GM18867 (cell line): ENCODE results near the gene DYNC1H1.

ENCODE experiments used
- ATAC-seq: cut with Tn5 transposase; IDR thresholded peaks from one replicate; pipeline ENCODE4 v1.9.1; 2021; ENCODE audit warnings: mild to moderate bottlenecking, moderate library complexity; ENCODE audit not compliant: unreplicated experiment

The DYNC1H1 gene

DNA sequence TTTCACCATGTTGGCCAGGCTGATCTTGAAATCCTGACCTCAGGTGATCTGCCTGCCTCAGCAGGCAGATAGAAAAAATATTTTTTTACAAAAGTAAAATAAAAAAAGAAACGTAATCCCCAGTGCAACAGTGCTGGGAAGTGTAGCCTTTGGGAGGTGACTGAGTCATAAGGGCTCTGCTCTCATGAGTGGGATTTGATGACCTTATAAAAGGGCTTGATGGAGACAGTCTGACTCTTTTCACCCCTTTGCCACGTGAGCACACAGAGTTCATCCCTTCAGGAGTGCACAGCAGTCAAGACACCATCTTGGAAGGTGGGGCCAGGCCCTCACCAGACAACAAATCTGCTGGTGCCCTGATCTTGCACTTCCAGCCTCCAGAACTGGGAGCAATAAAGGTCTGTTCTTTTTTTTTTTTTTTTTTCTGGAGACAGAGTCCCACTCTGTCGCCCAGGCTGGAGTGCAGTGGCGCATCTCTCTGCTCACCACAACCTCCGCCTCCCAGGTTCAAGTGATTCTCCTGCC, 24.7 kb upstream of the DYNC1H1 start:
- ATAC-seq: no peak

DNA sequence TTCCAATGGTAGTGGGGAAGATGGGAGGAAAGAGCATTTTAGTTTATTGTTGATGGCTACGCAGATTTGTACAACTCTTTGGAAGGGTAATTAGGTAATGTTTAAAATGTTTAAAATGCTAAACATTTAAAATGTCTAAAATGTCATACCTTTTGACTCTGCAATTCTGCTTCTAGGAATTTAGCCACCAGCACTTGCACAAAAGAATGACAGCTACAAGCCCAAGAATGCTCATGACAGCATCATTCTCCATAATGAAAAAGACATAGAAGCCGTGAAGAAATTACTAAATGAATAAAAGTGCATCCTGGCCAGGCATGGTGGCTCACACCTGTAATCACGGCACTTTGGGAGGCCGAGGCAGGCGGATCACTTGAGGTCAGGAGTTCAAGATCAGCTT, 19.9 kb upstream of the DYNC1H1 start:
- ATAC-seq: no peak

DNA sequence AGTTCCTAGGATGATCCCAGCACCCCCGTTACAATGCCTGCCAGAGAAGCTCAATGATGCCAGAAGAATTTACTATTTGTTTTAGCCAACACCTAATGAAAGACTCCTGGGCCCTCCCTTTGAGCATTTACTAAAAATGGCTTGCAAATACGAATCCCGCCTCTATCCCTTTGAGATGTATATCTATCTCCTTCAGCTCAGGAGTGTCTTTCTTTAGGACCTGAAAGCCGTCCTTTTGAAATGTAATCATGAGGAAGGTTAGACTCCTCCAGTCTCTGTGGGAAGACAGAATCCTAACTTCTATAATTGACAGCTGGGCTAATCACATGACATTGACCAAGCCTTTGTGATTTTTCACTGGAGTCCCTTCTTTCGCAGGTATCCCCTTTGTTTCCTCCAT, 19.2 kb upstream of the DYNC1H1 start:
- ATAC-seq: no peak

DNA sequence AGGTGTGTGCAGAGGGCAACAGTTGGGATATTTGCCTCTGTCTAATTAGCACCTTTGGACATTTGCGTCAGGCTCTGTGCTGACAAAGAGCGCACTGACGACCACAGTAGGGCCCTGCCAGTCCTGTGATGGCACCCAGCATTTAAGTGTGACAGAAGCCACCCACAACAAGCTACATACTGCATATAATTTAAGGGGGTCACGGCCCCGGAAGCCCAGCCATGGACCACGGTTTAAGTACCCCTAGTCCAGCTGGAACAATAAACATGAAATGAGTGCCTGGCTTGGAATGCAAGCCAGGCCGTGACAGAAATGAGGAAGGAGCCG, 16.8 kb upstream of the DYNC1H1 start:
- peak; percentile 7 for ATAC-seq

DNA sequence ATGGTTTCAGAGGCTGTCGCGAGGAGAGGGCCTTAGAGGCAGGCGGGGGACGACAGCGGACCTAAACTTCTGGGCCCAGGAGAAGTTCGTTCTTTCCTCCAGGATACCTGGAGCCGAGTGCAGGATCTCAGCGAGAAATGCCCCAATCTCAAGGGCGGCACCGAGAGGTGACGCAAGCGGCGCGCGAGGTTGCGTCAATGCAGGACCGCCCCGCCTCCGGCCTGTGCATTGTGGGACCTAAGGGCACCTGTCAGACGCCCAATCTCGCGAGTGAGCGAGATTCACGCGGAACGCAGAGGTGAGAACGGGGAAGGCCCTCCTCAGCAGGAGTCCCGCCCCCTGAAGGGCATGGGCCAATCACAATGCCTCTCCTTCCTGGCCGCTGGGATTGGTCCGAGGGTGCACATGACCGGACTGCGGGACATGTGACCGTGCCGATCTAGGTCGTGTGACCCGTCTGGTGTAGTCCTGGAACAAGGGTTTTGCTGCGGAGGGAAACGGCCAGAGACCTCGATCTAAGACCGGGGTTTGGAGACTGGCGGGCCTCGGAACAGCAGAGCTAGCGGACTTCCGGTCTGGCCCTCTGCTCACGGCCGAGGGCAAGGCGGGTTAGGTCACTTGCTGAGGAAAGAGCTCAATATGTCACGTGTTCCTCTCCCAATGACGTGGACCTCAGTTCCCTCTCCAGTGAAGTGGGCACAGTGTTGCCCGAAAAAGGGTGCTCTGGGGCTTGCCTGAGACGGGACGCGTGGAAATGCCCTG, 16.3 kb upstream of the DYNC1H1 start:
- peak; percentile 97 for ATAC-seq

DNA sequence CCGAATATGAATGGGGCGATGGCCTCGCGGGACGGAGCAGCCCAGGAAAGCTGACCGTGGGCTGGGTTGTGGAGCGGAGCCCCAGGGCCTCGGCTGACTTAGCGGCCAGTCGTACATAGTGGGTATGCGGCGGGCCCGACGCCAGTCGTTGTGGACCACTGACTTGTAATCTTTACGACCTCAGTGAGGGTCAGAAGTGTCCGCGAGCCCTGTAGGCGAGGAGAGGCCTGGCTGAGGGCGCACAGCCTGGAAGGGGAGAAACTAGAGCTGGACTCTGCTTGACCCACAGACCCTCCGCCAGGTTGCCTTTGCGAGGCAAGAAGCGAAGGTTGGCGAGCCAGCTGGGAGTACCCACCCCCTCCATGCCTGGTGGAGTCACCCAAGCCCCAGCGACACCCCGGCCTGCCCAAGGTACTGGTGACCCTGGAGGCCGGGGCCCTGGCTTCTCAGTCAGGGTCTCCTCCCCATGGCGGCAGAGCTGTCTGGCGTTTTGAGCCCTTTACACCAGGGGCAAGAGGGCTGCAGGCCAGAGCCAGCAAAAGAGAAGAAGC, 15.6 kb upstream of the DYNC1H1 start:
- ATAC-seq: no peak

DNA sequence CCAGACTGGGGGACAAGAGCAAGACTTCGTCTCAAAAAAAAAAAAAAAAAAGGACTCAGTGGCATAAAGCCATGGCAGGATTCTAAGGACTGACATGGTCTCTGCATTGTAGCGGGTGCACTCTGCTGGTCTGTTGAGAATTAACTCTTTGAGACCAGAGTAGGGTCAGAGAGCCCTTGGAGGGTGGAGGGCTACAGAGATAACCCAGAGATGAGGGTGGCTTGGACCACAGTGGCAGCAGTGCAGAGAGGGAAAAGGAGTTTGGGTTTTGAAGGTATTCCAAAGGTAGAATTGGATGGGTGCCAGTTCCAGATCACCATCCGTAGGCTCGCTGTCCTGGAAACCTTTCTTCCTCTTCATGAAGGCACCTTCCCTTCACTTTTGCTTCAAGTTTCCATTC, 14.3 kb upstream of the DYNC1H1 start:
- ATAC-seq: no peak

DNA sequence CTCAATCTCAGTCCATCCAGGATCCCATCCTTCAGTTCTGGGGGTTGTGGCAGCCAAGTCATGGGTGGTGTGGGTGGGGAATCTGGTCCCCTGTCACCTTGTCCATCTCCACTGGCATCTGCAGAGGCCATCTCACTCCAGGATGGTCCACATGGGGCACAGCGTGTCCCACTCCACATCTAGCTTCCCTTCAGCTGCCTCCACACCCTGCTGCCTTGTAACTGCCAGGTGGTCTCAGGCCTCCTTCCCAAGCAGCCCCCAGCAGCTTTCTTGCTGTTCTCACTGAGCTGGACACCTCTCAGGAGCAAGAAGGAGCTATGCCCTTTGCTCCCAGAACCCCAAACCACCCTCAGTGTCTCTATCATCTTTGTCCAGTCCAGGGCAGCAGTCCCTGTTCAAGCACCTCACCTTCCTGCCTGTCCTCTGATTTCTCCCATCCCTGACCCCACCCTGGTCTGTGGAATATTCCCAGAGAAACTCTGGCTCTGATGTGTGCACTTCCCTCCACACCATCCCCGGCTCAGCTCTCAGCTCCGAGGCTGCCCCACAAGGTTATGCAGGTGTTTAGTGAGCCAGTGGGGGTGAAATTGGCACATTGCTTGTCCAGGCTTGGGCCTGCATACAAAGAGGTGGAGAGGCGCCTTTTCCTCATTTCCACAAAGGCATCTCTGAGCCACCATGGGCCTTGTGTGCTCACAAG, 13.7 kb upstream of the DYNC1H1 start:
- no peak for ATAC-seq

DNA sequence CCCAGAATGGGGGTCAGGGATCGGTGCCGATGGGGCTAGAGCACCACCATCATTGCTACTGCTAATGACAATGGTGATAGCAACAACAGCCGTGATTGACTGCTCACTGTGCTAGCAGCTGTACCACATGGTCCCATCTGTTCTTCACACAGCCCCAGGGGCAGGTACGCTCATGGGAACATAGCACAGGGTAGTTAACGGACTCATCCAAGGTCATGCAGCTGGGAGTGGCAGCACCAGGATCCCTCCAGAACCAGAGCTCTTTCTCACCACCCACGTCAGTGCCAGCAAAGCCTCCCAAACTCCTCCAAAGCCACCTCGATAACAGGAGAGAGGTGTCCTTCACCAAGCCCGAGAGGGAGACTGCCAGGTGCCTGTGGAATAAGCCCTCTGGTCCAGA, 11.2 kb upstream of the DYNC1H1 start:
- ATAC-seq: no peak

DNA sequence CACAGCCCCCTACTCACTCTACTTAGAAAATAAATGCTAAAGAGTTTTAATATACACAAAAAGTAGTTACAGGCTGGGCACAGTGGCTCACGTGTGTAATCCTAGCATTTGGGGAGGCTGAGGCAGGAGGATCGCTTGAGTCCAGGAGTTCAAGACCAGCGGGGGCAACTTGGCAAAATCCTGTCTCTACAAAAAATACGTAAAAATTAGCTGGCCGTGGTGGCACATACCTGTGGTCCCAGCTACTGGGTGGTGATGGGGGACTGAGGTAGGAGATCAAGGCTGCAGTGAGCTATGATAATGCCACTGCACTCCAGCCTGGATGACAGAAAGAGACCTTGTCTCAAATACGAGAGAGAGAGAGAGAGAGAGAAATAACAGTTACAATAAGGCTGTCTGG, 9.9 kb upstream of the DYNC1H1 start:
- ATAC-seq: no peak

DNA sequence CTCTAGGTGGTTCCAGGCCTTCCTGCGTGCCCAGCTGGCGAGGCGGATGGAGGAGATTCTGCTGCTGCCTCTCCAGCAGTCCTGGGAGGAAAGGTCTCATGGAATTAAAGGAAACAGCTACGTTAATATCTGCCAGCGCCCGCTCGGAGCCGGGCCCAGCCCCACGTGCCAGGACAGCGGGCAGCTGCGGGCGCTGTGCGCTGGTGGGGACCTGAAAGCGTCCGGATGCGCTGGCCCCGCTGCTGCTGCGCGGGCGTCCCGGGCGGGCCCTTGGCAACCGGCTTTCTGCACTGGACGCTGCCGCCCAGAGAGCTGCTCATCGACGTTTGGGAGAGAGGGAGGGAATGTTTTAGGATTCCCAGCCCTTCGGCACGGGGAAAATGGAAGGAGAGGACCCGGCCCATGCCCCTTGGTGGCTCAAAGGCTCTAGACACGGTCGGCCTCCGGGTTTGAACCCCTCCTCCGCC, 8.6 kb upstream of the DYNC1H1 start:
- ATAC-seq: no peak

DNA sequence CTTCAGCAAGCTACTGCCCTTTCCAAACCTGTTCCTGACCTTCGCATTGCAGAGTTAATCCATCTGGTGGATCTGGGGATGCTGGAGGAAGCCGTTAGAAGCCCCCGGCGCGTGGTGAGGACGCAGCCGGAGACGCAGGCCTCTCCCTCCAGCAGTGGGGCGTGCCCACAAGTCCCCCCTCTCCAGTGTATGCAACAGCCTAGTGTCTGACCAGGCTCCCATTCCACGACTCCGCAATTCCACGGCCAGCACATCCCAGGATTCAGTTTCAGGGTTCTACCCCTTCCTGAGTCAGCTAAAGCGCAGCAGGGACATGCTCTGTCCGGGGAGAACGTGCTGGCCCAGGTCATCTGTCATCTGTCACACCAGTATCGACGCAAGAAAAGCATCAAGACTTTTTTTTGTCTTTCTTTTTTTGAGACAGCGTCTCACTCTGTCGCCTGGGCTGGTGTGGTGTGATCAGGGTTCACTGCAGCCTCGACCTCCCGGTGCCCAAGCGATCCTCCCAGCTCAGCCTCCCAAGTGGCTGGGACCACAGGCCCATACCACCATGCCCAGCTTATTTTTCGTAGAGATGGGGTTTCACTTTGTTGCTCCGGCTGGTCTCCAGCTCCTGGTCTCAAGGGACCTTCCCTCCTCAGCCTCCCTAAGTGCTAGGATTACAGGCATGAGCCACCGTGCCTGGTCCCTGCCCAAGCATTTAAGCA, 8.0 kb upstream of the DYNC1H1 start:
- no peak for ATAC-seq

DNA sequence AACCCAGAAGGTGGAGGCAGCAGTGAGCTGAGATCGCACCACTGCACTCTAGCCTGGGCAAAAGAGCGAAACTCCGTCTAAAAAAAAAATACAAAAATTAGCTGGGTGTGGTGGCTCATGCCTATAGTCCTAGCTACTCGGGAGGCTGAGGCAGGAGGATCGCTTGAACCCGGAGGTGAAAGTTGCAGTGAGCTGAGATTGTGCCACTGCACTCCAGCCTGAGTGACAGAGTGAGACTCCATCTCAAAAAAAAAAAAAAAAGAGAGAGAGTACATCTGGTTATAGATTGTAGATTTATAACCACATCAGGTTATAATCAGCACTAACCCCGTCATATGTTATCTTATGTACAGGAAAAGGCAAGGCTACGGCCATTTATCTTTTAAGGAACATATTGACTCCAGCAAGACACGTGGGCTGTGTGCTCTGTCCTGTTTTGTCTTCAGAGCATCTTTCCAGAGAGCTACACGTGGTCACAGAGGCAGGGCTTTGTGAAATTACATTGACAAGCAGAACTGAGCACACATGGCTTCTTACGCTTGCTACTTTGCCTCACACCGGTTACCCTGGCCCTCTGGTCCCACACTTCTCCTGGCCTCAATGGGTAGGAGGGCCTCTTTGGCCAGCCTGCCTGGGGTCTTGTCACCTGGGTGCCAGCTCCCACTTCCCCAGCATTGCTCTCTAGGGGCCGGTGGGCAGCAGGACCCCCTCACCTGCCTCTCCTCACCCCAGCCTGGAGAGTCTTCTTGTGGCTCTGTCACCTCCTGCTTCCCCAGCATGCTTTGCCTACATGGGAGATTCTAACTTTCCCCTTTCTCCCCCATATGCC, 6.8 kb upstream of the DYNC1H1 start:
- ATAC-seq: no peak

DNA sequence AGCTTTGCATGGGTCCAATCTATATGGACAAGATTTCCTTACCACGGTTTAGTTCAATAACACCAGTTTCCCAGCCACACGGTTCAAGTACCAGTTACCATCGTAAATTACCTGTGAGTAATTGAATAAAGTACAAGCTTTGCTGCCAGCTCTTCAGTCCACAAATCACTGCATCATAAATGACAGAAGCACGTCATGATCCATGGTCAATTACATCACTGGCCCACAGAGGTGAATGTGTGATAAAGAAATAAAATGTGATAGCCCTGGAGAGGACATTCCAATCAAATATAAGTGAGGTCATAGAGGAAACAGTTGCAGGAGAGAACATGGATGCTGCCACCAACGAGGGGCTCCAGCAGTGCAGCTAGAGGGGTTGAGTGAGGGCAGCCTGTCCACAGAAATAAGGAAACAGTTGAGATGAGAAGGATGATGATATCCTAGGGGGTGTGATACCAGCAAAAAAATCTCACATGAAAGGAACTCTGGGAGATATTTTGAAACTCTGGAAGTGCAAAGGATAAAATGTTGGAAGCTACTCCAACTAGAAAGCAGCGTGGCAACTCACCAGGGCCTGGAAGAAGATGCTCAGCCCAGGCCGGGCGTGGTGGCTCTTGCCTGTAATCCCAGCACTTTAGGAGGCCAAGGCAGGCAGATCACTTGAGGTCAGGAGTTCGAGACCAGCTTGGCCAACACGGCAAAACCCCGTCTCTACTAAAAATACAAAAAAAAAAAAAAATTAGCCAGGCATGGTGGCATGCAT, 5.8 kb upstream of the DYNC1H1 start:
- ATAC-seq: no peak

DNA sequence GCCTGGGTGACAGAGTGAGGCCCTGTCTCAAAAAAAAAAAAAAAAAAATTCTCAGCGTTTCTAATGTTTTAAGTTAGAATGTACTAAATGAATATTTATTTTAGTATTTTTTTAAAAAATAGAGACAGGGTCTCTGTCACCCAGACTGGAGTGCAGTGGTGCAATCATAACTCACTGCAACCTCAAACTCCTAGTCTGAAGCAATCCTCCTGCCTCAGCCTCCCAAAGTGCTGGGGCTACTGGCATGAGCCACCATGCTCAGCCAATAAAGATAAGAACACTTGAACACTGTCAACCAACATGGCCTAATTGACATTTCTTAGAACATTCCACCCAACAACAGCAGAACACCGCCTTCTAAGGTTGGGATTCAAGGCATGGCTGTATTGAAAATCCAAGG, 5.1 kb upstream of the DYNC1H1 start:
- ATAC-seq: no peak

DNA sequence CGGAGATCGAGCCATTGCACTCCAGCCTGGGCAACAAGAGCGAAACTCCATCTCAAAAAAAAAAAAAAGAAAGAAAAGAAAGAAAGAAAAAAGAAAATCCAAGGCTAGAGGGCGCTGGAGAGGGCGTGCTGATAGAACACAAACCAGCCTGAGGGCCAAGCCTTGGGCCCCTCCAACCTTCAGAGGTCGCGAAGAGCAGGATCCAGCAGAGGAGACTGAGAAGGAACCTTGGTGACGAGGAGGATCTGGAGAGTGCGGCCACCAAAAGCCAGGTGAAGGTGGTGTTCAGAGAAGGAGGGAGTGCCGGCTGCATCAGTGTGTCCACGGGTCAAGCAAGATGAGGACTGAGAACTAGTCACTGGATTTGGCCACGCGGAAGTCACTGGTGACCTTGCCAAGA, 4.1 kb upstream of the DYNC1H1 start:
- no peak for ATAC-seq

DNA sequence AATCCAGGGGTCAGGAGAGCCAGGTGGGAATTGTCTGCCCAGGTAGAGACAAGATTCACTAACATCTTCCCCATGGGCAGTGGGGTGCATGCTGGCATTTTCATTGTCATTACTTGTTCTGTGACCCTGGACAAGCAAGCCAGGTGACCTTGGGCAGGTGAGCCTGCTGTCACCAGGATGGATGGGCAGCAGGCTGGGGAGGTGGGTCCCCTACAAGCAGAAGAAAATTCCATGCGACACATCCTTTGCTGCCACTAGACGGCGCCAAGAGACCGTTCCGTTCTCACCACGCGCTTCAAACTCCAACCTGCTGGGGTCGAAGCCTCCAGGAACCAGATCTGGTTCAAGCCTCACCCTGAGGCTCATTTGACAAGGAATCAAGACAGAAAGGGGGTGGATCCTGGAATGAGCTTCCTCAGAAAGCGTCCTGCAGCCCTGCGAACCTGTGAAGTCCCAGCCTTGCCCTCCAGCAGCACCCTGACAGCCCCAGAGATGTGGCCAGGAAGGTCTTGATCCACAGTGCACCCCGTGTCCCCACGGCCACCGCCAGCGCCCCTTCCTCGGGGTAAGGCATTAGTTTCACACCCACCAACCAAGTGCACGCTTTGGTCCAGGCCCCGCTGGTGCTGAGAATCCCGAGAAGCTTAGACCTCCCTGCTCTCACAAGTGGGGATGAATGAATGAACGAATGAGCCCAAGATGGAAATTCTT, 3.2 kb upstream of the DYNC1H1 start:
- no peak for ATAC-seq

DNA sequence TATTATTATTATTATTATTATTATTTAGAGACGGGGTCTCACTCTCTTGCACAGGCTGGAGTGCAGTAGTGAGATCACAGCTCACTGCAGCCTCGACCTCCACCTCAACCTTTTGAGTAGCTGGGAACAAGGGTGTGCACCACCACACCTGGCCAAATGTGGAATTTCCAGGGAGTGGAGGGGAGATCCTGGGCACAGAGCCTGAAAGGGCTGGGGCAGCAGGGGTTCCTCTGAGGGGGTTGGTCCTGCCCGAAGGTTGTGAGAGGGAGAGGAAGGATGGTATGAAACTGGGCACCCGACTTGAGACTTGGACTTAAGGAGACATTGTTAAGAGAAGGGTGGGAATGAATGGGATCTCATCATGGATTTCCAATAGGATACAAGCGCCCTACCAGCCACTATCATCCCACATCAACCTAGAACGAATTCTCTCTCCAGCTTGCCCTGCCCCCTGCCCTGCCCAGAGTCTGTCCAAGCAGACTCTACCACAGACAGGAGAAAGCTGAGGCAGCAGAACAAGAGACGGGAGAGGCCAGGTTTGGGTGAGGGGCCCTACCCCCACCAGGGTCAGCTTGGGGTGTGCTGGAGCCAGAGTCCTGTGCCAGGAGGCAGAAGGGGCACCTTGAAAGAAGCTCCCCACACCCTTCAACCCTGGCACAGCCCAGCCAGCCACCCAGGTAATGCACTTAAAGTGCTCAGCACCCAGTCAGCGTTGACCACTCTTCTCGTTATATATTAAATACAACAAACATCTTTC, 2.4 kb upstream of the DYNC1H1 start:
- ATAC-seq: no peak

DNA sequence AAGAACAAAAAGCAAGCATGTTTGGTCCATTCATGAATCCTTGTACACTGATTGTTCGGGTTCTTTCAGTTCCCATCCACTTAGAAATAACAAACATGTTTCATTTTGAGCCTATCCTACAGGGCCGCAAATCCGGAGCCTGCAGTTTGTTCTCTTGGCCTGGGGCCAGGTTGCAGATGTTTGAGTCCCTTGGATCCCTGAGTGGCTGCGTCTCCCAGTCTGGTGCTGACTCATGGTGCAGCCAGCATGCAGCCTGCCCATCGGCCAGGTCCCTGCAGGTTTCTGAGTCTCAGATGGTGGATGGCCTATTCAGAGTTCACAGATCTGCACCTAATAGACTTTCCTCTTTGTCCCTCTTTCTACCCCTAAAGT, 1.9 kb upstream of the DYNC1H1 start:
- no peak for ATAC-seq
